ENCODE results near the gene PDLIM4.

Gene PDLIM4

GRCh38 chr5:132280371-132281240 lies 23.1 kb downstream of the PDLIM4 start:
- in situ Hi-C loops (cut with MboI; ENCODE audit: low sequenced_read_pairs) = no loop called here

DNA sequence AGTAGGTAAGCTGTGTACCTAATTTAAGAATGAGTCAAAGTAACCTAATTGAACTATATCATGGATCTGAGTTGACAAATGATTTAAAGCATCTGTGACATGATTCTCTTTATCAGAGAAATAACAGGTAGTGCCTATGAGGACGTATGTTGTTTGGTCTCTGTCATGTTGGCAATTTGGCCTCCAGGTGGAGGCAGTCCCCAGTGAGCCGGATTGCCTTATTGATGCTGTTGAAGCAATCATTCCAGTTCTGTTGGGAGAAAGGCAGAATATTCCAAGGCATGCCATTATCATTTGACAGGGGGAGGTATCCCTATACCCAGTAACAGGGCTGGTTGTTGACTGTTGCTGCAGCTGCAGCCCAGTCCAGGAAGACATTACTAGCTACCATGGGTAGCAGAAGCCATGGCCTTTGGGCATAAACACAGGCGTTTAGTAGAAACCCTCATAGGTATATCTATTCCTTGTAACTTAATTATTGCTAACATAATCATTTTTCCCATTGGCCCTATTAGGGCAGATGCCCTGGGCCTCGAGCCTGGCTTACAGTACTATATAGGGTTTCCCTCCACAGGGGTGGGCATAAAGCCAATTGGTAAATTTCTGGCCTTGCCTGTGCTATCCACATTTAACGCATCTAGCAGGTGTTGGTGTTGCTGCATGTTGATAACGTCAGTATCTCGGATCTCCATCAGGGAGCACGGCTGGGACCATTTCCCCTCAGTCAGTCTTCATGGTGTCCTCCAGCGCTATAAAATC lies 24.5 kb downstream of the PDLIM4 start:
- in situ Hi-C loops (cut with MboI; ENCODE audit: low sequenced_read_pairs) = no loop called here

DNA sequence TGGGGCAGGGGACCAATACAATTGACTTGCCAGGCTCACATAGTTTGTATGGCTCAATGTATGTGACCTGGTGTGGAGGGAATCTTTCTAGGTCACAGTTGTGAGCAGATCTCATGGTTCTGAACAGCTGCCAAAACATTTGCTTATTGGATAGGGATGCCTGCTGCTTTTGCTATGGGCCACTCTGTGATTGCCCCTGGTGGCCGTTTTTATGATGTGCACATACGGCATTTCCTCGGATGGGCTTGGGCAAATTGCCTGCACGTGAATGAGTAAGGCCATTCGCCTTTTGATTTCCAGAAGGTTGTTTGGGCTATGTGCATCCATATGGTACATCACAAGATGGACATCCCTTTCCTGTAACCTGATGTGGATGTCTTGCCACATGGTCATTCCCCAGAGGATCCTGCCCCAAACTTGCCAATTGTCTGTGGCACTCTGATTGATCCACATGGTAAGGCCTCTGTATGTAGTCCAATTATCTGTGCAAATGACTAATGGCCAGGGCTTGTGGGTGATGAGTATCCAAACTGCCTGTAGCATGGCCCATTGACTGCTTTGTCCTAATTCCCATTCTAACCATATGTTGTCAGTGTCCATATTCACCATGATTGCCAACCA lies 26.0 kb downstream of the PDLIM4 start:
- in situ Hi-C loops (cut with MboI; ENCODE audit: low sequenced_read_pairs) = no loop called here

DNA sequence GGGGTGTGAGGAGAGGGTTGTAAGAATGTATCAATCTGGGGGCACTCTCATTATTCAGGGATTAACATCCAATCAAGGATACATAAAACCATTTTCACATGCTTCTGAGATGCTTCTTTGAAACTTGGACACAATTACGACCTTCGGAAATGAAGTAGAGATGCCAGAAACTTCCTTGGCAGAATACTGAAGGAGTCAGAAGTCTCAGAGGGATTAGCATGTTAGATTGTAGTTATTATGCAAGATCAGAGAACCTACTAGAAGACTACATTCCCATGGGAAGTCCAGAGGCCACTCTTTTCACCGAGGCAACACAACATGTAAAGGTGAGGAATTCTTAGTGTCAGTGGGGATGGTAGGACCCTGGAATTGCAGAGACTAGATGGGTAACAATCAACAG lies 31.6 kb downstream of the PDLIM4 start:
- in situ Hi-C loops (cut with MboI; ENCODE audit: low sequenced_read_pairs) = no loop called here

DNA sequence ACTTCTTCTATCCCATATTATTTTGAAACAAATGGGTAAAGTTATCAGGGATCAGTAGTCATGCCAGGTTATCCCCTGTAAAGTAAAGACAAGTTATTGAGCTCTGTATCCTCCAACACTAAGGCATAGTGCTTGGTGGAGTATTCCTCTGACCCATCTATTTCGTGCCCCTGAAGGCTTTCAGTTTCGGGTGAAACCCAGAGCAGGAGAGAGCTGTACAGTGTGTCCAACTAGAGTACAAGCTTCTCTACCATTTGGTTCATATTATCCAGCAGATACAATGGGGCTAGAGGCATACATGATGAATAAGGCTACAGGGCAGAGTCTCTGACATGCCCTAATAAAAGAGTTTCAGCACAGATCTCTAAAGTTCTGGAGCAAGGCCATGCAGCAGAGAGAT lies 33.5 kb downstream of the PDLIM4 start:
- in situ Hi-C loops (cut with MboI; ENCODE audit: low sequenced_read_pairs) = no loop called here

DNA sequence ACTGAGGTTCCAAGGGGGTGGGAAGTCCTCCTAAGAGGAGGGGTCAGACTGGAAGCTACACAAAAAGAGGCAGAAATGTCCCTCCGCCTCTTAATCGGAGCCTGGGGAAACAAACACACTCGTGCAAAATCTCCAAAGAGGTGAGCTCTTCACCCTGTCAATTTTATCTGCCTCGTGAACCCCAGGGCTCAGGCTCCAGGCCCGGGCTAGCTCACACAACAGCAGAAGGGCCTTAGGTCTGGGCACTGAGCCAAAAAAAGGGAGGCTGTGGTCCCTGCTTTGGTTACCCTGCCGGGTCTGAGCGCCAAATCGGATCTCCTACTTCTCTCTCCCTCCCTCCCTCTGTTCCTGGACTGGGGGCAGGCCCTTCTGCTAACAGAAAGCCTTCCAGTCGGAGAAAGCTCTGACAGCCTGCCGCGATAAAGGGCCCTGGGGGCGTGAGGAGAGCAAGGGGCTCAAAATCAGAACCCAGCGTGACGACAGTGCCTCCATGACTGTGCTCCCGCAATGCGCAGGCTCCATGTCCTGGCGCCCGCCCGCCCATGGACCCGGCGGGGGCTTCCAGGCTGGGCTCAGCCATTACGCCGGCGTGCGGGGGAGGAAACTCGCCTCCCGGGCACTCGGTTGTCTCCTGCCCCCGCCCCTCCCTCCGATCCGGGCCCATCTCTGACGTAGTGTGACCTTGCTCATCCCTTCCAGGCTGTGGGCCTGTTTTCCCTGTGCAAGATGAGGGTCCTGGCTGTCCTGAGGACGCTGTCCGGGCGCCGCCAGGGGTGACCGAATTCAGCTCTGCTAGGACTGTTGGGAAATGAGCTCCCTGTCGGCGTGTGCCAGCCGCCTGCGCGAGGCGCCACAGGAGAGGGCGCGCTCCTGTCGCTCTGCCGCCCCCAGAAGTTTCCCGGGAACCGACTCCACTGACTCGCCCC lies 35.8 kb downstream of the PDLIM4 start:
- in situ Hi-C loops (cut with MboI; ENCODE audit: low sequenced_read_pairs) = no loop called here

GRCh38 chr5:132293992-132294727 lies 36.7 kb downstream of the PDLIM4 start, which contains the start of gene SLC22A4:
TSS of gene SLC22A4 (plus strand) at chr5:132294394. CDS start at chr5:132294617, 223 bp downstream.
- in situ Hi-C loops (cut with MboI; ENCODE audit: low sequenced_read_pairs) = no loop called here

DNA sequence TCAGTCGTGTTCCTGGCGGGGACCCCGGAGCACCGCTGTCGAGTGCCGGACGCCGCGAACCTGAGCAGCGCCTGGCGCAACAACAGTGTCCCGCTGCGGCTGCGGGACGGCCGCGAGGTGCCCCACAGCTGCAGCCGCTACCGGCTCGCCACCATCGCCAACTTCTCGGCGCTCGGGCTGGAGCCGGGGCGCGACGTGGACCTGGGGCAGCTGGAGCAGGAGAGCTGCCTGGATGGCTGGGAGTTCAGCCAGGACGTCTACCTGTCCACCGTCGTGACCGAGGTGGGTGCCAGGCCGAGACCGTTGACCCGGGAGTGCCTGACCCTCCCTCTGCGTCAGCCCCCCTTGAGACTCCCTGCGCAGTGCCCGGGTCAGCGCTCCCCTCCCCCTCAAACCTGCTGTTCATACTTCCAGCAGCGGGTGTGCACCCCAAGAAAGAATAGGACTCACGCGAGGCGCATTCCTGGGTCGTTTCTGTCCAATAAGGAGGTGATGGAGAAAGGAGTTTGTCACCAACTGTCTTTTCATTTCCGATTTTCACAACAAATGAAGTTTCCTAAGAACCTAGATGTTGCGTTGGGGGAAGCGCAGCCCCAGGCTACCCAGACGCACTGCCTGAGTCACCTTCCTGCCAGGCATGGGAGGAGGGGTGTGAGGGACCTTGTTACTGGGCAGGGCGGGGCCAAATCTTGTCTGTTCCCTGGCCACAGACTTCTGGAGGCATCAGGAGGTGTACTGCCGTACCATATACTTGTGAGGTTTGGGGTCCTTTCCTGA lies 37.4 kb downstream of the PDLIM4 start:
- in situ Hi-C loops (cut with MboI; ENCODE audit: low sequenced_read_pairs) = no loop called here

DNA sequence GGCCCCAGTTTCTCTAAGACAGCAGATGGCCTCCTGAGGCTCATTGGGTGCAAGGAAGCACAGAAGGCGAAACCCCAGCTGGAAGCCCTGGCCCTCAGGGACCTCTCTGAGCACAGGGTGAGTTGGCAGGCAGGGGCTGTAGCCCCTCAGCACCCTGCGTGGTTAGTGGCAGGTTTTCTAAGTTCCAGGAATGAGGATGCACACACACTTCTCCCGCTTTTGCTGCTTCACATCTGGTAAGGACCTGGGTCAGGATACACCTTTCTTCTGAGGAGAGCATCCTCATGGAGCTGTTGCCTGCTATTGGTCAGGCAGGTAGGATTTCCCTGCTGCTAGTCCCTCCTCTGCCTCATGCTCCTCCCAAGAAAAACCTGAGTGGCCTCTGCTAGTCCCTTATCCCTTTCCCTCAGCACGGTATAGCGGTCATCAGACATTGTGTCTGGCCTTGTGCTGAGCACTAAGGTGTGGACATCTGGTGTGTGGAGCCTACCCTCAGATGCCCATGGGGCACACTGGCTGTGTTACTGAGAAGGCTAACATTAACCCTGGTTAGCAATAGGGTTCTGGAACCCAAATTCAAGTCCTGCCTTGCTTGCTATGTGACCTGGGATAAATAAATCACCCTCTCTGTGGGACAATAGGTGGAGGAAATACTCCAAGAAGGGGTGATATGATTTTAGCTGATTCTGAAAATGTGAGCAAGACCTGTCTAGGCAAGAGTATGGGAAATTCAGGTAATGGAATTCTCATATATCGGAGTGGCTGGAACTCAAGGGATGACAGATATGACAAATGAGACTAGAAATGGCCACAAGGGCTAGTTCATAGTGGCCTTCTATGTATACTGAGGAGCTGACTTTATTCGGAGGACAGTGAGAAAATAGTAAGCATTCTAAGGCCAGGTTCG lies 38.3 kb downstream of the PDLIM4 start:
- in situ Hi-C loops (cut with MboI; ENCODE audit: low sequenced_read_pairs) = no loop called here

DNA sequence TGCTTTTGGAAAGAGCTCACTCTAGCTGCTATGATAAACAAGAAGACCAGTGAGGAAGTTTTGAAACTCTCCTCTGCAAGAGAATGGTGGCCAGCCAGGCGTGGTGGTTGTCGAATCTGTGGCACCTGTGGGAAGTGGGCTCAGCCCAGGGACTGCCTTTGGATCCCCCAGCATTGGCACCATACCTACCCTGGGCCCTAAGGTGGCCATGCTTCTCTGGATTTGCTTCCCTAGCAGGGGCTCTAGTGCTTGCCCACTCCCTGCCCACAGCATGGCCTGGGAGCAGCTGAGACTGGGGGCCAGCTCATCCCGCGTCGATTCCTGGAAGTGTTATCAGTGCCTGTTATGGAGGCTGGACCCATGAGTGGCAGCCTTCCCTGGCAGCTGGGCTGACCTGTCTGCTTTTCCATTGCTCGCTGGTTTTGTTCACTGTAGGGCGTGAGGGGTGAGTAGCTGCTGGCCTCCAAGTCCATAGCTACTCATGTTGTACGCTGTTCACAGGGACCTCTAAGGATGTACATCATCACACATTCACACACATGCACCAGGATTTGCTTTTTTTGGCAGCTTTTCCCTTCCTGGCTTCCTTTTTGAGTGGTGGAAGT lies 39.0 kb downstream of the PDLIM4 start:
- in situ Hi-C loops (cut with MboI; ENCODE audit: low sequenced_read_pairs) = no loop called here

DNA sequence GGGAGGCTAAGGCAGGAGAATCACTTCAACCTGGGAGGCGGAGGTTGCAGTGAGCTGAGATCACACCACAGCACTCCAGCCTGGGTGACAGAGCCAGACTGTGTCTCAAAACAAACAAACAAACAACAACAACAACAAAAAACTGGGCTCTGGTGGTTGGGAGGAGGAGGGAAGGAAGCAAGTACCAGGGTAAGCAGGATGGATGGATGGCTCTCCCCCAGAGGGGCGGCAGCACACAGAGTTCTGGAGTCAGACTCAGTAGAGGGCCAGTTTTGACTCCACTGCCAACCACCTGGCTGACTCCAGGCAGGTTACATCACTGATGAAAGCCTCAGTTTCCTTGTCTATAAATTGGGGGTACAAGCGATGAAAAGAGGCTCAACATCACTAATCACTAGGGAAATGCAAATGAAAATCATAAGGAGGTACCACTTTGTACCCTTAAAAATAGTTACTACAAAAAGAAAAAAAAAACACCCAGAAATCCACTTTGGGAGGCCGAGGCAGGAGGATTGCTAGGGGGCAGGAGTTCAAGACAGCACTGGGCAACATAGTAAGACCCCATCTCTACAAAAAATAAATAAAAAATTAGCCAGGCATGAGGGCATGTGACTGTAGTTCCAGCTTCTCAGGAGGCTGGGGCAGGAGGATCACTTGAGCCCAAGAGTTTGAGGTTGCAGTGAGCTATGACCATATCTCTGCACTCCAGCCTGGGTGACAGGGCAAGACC lies 39.9 kb downstream of the PDLIM4 start:
- in situ Hi-C loops (cut with MboI; ENCODE audit: low sequenced_read_pairs) = no loop called here

- in situ Hi-C loops (cut with MboI; ENCODE audit: low sequenced_read_pairs) = no loop called here
Observed at GRCh38 chr5:132298298-132299212, 41.1 kb downstream of the PDLIM4 start.

DNA sequence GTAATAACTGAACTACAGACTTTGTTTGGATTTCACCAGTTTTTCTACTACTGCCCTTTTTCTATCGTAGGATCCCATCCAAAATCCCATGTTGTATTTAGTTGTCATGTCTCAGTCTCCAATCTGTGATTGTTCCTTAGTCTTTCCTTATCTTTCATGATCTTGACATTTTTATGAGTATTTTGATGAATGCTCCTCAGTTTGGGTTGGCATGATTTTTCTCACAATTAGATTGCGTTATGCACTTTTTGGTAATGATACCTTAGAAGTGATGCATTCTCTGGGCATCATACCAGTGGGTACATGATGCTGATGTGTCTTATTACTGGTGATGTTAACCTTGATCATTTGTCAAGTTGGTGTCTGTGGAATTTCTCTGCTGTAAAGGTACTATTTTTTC lies 42.4 kb downstream of the PDLIM4 start:
- in situ Hi-C loops (cut with MboI; ENCODE audit: low sequenced_read_pairs) = no loop called here

GRCh38 chr5:132300577-132301343 lies 43.3 kb downstream of the PDLIM4 start:
- in situ Hi-C loops (cut with MboI; ENCODE audit: low sequenced_read_pairs) = no loop called here

Data from hTERT RPE-1 (cell line).